Neural cell (in vitro differentiated cells): ENCODE results near the gene PSG6. TPM values are rescaled to one million over a fixed set of nuclear protein-coding genes. Genes with fewer than 3 reads are reported as not detected.
"Not testable (repeated sequence)": the region's sequence is repeated elsewhere in the genome, so short reads cannot be mapped to it uniquely, and the experiment has no call there.

Source experiments
- H2AFZ ChIP-seq: fragments of 200-600, 300-800 bp; sonication (generic), shearing (Covaris generic); 2 replicates; pipeline ENCODE4 v1.6.0; 2014; ENCODE audit warnings: low read depth, mild to moderate bottlenecking, antibody characterized with exemption, low read length, moderate library complexity
- H3F3A ChIP-seq: fragments of 200-600 bp; shearing (Covaris generic); 2 replicates; pipeline ENCODE4 v1.6.1; 2016; ENCODE audit warnings: mild to moderate bottlenecking, moderate library complexity, mixed read lengths, antibody characterized with exemption, low read length; ENCODE audit not compliant: insufficient read depth, poor library complexity, severe bottlenecking
- H3K27ac ChIP-seq: fragments of 200-600, 300-800 bp; sonication (generic), shearing (Covaris generic); 2 replicates; pipeline ENCODE4 v1.5.1; 2014; ENCODE audit warnings: mild to moderate bottlenecking, low read length, moderate library complexity
- H3K27me3 ChIP-seq: fragments of 300-800, 200-600 bp; sonication (generic), shearing (Covaris generic); 2 replicates; pipeline ENCODE4 v1.6.0; 2014; ENCODE audit warnings: mild to moderate bottlenecking, low read depth, low read length, moderate library complexity; ENCODE audit not compliant: insufficient read depth
- H3K36me3 ChIP-seq: fragments of 300-800, 200-600 bp; sonication (generic), shearing (Covaris generic); 2 replicates; pipeline ENCODE4 v1.5.1; 2014; ENCODE audit warnings: mild to moderate bottlenecking, antibody characterized with exemption, low read length, moderate library complexity; ENCODE audit not compliant: insufficient read depth
- H3K4me2 ChIP-seq: fragments of 300-800, 200-600 bp; sonication (generic), shearing (Covaris generic); 2 replicates; pipeline ENCODE4 v1.6.0; 2014; ENCODE audit warnings: mild to moderate bottlenecking, low read length
- H3K4me3 ChIP-seq: fragments of 300-800, 200-600 bp; sonication (generic), shearing (Covaris generic); 2 replicates; pipeline ENCODE4 v1.5.1; 2014; ENCODE audit warnings: mild to moderate bottlenecking, low read length, moderate library complexity
- H3K79me2 ChIP-seq: fragments of 200-600 bp; shearing (Covaris generic); replicated peaks from 2 replicates; pipeline ENCODE4 v1.6.0; 2014; ENCODE audit warnings: mild to moderate bottlenecking, low read length, moderate library complexity; ENCODE audit not compliant: insufficient read depth
- H3K9ac ChIP-seq: fragments of 300-800, 200-600 bp; sonication (generic), shearing (Covaris generic); 2 replicates; pipeline ENCODE4 v1.6.1; 2016; ENCODE audit warnings: mild to moderate bottlenecking, low read length, mixed read lengths
- H3K9me2 ChIP-seq: fragments of 200-600 bp; shearing (Covaris generic); 2 replicates; pipeline ENCODE4 v1.6.1; 2016; ENCODE audit warnings: mild to moderate bottlenecking, low read length, mixed read lengths; ENCODE audit not compliant: insufficient read depth
- H3K9me3 ChIP-seq: fragments of 200-600, 300-800 bp; sonication (generic), shearing (Covaris generic); 2 replicates; pipeline ENCODE4 v1.6.1; 2016; ENCODE audit warnings: mild to moderate bottlenecking, mixed run types, low read length, moderate library complexity, mixed read lengths
- H4K20me1 ChIP-seq: fragments of 200-600 bp; shearing (Covaris generic); 2 replicates; pipeline ENCODE4 v1.6.1; 2016; ENCODE audit warnings: mild to moderate bottlenecking, mixed run types; ENCODE audit not compliant: insufficient read depth
- polyA plus RNA-seq: library from polyadenylated mRNA; depleted of rRNA; stranded (reverse); fragments of >200 nt; gene quantifications from 2 replicates; pipeline ENCODE4 v1.2.3, GENCODE V29; 2014

Gene PSG6
- polyA plus RNA-seq, 1 donor from 2014 or later, result not detected

DNA sequence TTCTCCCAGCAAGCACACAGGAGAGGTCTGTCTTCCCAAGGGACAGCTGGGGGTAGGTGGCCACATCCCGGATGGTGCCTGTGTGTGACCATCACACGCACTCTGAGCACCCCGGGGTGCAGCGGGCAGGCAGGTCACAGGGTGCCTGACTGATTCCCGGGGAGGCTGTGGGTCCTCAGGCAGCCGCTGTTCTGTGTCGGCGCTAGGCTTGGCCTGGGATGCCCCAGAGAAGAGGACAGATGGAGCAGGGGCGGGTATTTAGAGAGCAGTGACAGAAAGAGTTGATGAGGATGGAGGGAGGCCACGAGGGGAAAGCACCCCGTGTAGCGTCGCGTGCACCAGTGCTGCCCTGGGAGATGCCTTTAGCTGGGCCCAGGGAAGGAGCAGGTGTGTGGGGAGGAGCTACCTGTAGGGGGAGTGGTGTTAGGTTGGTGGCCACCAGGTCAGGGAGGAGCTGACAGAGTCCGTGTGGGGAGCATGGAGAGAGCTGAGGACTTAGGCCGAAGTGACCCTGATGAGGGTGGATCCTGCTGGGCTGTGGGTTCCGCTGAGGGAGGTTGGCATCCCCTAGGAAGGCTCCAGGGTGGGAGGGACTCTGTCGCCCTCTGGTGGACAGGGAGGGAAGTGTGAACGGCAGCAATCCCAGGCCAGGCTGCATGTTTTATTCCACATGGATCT, 60.7 kb downstream of the PSG6 start:
- not testable (repeated sequence) for H3K9ac ChIP-seq, H3K9me3 ChIP-seq

GRCh38 chr19:42854745-42855144, 62.9 kb downstream of the PSG6 start:
- not testable (repeated sequence) for H3K9me2 ChIP-seq, H3K36me3 ChIP-seq, H4K20me1 ChIP-seq, H2AFZ ChIP-seq, H3F3A ChIP-seq, H3K9ac ChIP-seq, H3K27me3 ChIP-seq, H3K27ac ChIP-seq, H3K9me3 ChIP-seq, H3K4me3 ChIP-seq, H3K4me2 ChIP-seq, H3K79me2 ChIP-seq

More for the DNA sequence above, 60.7 kb downstream of the PSG6 start:
- H3K27me3 ChIP-seq, H3K27ac ChIP-seq, H3K79me2 ChIP-seq, H3K9me2 ChIP-seq, H3K36me3 ChIP-seq, H2AFZ ChIP-seq, H3K4me2 ChIP-seq, H4K20me1 ChIP-seq, H3K4me3 ChIP-seq, H3F3A ChIP-seq: not testable (repeated sequence)

- not testable (repeated sequence) for H3K9ac ChIP-seq, H2AFZ ChIP-seq, H3K9me3 ChIP-seq, H3K27me3 ChIP-seq, H3K9me2 ChIP-seq, H3K27ac ChIP-seq, H3K4me3 ChIP-seq, H3K4me2 ChIP-seq, H3K79me2 ChIP-seq, H3K36me3 ChIP-seq, H3F3A ChIP-seq, H4K20me1 ChIP-seq
Observed at GRCh38 chr19:42853231-42853630, 64.5 kb downstream of the PSG6 start.

DNA sequence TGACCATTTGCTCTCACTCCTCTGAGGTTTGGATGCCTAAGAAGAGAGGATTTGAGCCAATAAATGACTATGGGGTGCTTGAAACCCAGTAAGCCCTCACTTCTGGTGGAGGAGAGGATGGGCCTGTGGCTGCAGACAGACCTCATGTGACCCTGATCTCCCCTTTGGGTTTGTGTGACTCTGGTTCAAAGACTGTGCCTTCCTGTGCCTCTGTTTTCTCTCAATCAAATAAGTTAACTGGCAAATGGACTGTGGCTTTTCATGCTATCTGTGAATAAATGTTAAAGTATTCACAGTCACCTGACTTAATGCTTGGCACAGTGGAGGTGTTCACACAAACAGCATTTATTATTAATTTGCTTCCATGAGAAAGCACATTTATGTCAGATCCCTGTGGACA, 64.9 kb downstream of the PSG6 start:
- H3K4me2 ChIP-seq, H3K27ac ChIP-seq, H3K9ac ChIP-seq, H3K36me3 ChIP-seq, H2AFZ ChIP-seq, H3F3A ChIP-seq, H3K4me3 ChIP-seq, H3K27me3 ChIP-seq, H4K20me1 ChIP-seq, H3K9me3 ChIP-seq, H3K79me2 ChIP-seq, H3K9me2 ChIP-seq: not testable (repeated sequence)

Other genes with a start within 250 kb of the PSG6 start
- not detected in 2 replicates for gene PSG3, start 177.4 kb downstream of the PSG6 start, polyA plus RNA-seq
- gene PSG8, start 152.2 kb downstream of the PSG6 start, polyA plus RNA-seq, result not detected in 2 replicates
- gene PSG1, start 38.2 kb downstream of the PSG6 start, polyA plus RNA-seq, result not detected in 2 replicates
- not detected in 2 replicates for gene PSG7, start 19.3 kb upstream of the PSG6 start, polyA plus RNA-seq
- gene PSG11, start 108.6 kb upstream of the PSG6 start, polyA plus RNA-seq, result not detected in 2 replicates
- not detected in 2 replicates for gene PSG2, start 164.8 kb upstream of the PSG6 start, polyA plus RNA-seq